PC-9 (cell line): ENCODE measurements around the gene SNRNP40.

ENCODE experiments used
- EZH2 ChIP-seq: fragments of 200-600 bp; sonication (generic); IDR thresholded peaks from 2 replicates; pipeline ENCODE4 v1.8.0; 2017; ENCODE audit warnings: antibody characterized with exemption, low read depth
- TF ChIP-seq, protein P1 (sequence below): fragments of 200-600 bp; sonication (generic); conservative IDR thresholded peaks from 2 replicates; pipeline ENCODE4 v1.6.1; 2017; ENCODE audit warnings: mixed run types, antibody characterized with exemption, mild to moderate bottlenecking, moderate library complexity

DNA sequence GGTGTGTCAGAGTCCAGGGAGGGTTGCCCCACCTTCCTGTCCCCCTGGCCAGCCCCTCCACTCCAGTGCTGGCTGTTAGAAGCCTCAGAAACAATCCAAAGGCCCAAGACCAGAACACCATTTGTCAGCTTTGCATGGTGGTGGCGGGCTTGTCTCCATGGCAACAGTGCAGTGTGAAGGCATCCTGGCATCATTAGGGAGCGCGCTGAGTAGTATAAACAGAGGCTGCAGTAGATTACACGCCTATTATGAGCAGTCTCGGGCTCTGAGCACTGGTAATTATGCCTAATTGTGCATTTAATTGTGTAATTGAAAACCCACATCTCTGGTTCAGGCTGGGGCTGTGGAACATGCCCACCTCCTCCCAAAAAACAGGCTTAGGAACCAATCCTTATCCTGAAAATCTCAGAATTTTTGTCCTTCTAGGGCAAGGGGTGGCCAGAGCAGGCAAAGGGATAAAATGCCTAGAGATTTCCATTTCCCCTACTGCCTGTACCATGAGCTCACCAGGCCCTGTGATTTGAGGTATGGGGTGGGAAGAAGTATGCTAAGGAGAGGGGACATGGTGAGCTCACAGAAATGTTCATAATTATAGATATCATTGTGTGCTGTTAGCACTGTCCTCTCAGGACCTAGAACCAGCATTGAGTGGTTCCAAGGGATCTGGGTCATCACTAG, 68.6 kb downstream of the SNRNP40 start:
- no peak for TF ChIP-seq EZH2
- TF ChIP-seq, protein P1, sequence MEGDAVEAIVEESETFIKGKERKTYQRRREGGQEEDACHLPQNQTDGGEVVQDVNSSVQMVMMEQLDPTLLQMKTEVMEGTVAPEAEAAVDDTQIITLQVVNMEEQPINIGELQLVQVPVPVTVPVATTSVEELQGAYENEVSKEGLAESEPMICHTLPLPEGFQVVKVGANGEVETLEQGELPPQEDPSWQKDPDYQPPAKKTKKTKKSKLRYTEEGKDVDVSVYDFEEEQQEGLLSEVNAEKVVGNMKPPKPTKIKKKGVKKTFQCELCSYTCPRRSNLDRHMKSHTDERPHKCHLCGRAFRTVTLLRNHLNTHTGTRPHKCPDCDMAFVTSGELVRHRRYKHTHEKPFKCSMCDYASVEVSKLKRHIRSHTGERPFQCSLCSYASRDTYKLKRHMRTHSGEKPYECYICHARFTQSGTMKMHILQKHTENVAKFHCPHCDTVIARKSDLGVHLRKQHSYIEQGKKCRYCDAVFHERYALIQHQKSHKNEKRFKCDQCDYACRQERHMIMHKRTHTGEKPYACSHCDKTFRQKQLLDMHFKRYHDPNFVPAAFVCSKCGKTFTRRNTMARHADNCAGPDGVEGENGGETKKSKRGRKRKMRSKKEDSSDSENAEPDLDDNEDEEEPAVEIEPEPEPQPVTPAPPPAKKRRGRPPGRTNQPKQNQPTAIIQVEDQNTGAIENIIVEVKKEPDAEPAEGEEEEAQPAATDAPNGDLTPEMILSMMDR = no peak
